HUES64 (cell line): ENCODE results near the gene NPM3. TPM values are rescaled to one million over a fixed set of nuclear protein-coding genes. Genes with fewer than 3 reads are reported as not detected.

ENCODE experiments used
- H3K27ac ChIP-seq: 2 replicates; pipeline ENCODE4 v1.7.0; 2013; ENCODE audit warnings: low read depth, low read length, inconsistent platforms
- H3K27me3 ChIP-seq: 2 replicates; pipeline ENCODE4 v1.6.1; 2013; ENCODE audit warnings: mild to moderate bottlenecking, low read length; ENCODE audit not compliant: insufficient read depth
- H3K36me3 ChIP-seq: 2 replicates; pipeline ENCODE4 v1.6.1; 2013; ENCODE audit warnings: mild to moderate bottlenecking, low read length; ENCODE audit not compliant: insufficient read depth
- H3K4me1 ChIP-seq: 2 replicates; pipeline ENCODE4 v1.6.1; 2013; ENCODE audit warnings: mild to moderate bottlenecking, low read length, moderate library complexity; ENCODE audit not compliant: insufficient read depth
- H3K4me3 ChIP-seq: 2 replicates; pipeline ENCODE4 v1.5.1; 2013; ENCODE audit warnings: mild to moderate bottlenecking, low read length, moderate library complexity
- H3K9ac ChIP-seq: 2 replicates; pipeline ENCODE4 v1.6.1; 2013; ENCODE audit warnings: mild to moderate bottlenecking, low read depth, low read length
- H3K9me3 ChIP-seq: 2 replicates; pipeline ENCODE4 v1.6.1; 2013; ENCODE audit warnings: low read depth, low read length; ENCODE audit not compliant: insufficient read depth
- WGBS: fragments of 150-250, 120-280 bp; methylation state at CpG from one replicate; pipeline ENCODE4 v1.1.7; 2013; ENCODE audit warnings: missing lambda C conversion rate; 5-methylcytosine and 5-hydroxymethylcytosine counted together
- polyA plus RNA-seq, 2 experiments: library from polyadenylated mRNA; stranded (reverse); fragments of 50-300 nt; gene quantifications; one replicate each; pipeline ENCODE4 v1.2.3, GENCODE V29; 2013

The NPM3 gene
- polyA plus RNA-seq (2013, experiment 1 of 2): 137 TPM
- 136 TPM for polyA plus RNA-seq (2013, experiment 2 of 2)

- Histone ChIP-seq H3K9me3 (no peaks in the 10 kb centered on the region; the same call in 1 of the 2 replicates), H3K9ac (peak within 1 kb of the TSS; percentile 91), H3K4me1 (peaks cover 23% of the 10 kb centered on the region), H3K36me3 (peaks cover 42% of the 10 kb centered on the region), H3K27ac (peak within 1 kb of the TSS; percentile 72), H3K4me3 (peak within 1 kb of the TSS; percentile 80), H3K27me3 (peaks cover 21% of the 10 kb centered on the region)
- WGBS: under 1% methylated on average over 54 of the region's 57 CpGs
Measured at GRCh38 chr10:101782811-101783735, at the start of gene NPM3. NPM3 (minus strand) TSS chr10:101783446; CDS start chr10:101783390, 56 bp downstream.

DNA sequence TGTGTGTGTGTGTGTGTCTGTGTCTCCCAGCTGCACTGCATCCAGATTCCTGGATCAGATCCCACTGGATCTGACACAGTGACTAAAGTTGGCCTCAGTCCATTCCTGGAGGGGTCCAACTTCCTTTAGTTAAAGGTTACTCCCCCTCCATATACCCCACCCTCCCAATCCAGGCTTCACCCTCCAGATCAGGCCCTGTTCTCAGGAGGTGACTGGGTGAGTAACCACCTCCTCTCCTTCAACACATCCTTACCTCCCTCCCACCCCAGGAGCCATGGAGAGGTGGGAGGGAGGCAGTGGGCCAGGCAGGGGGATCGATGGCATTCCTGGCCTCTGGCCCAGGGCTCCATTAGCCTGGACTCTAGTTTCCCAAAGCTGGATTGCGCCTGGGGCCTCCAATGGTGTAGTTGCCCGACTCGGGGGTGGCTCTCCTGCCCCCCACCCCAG is 49.1 kb upstream of the NPM3 start:
- H3K9ac ChIP-seq: no peak overlapping the region
- 87% methylated on average over 4 of the region's 4 CpGs for WGBS

DNA sequence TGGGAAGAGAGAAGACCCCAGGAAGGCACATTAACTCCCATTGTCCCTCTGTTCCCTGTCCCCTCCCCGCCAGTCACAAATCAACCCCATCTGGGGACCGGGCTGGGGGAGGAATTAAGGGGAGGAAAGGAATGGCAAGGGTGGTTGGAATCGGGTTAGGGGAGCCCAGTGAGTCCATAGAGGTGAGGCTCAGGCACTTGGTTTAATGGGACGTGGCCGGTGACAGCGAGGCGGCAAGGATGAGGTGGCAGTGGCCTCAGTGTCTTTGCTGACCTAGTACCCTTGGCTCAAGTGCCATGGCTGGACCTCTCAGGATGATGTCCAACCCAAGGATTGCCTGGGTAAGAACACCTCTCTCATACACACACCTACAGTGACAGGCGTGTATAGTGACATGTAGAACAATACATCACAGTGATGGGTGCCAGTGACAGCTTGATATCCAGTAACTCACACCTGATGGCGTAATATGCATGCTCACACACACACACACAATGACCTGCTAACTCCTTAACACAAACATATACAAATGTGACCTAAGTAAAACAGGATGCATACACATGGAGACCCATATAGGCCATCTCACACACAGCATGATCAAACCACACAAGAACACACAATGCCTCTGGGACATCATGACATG is 48.0 kb upstream of the NPM3 start:
- Histone ChIP-seq H3K36me3 (peaks cover 2% of the 10 kb centered on the region; the same call in 1 of the 2 replicates), H3K9me3 (no peaks in the 10 kb centered on the region), H3K27ac (peak overlapping the region; percentile 50), H3K9ac (peak overlapping the region; percentile 49; the same call in 1 of the 2 replicates), H3K4me1 (peaks cover 14% of the 10 kb centered on the region; the same call in 1 of the 2 replicates), H3K4me3 (peak overlapping the region; percentile 62), H3K27me3 (no peaks in the 10 kb centered on the region)
- WGBS: 77% methylated on average over 8 of the region's 9 CpGs

More for the DNA sequence above, 49.1 kb upstream of the NPM3 start:
- no peaks in the 10 kb centered on the region for H3K9me3 ChIP-seq
- H3K27me3 ChIP-seq: no peaks in the 10 kb centered on the region
- no peaks in the 10 kb centered on the region for H3K36me3 ChIP-seq
- no peak overlapping the region for H3K4me3 ChIP-seq
- no peak overlapping the region for H3K27ac ChIP-seq
- H3K4me1 ChIP-seq: peaks cover 14% of the 10 kb centered on the region; the same call in 1 of the 2 replicates

DNA sequence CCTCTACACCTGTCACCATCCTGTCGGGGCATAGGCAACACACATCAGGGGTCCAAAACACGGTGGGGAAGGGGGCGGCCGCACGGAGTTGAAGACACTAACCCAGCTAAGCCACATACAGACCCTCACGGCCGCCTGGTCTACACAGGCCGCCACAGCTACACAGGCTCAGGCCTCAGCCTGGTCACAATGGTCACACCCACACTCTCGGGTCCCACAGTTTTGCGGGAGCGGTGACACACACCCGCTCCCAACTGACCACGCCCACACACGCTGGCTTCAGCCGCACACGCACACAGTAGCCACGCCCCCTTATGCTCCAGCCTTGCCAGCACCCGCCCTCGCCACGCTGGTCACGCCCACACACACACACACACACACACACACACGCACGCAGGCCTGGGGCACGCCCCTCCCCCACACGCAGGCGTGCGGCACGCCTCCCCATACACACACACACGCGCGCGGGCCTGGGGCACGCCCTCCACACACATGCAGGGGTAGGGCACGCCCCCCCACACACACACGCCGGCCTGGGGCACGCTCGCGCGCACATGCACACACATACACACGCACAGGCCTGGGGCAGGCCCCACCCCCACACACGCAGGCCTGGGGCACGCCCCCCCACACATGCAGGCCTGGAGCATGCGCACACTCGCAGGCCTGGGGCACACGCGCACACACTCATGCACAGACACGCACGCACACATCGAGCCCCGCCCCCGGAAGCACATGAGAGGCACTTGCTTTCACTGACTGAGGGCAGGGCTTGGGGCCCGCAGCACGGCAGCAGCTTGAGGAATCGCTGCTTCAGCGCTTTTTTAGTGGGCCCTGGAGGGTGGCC is 47.3 kb upstream of the NPM3 start:
- peaks cover 2% of the 10 kb centered on the region; the same call in 1 of the 2 replicates for H3K36me3 ChIP-seq
- peak overlapping the region; percentile 49; the same call in 1 of the 2 replicates for H3K9ac ChIP-seq
- 2% methylated on average over 56 of the region's 56 CpGs for WGBS

DNA sequence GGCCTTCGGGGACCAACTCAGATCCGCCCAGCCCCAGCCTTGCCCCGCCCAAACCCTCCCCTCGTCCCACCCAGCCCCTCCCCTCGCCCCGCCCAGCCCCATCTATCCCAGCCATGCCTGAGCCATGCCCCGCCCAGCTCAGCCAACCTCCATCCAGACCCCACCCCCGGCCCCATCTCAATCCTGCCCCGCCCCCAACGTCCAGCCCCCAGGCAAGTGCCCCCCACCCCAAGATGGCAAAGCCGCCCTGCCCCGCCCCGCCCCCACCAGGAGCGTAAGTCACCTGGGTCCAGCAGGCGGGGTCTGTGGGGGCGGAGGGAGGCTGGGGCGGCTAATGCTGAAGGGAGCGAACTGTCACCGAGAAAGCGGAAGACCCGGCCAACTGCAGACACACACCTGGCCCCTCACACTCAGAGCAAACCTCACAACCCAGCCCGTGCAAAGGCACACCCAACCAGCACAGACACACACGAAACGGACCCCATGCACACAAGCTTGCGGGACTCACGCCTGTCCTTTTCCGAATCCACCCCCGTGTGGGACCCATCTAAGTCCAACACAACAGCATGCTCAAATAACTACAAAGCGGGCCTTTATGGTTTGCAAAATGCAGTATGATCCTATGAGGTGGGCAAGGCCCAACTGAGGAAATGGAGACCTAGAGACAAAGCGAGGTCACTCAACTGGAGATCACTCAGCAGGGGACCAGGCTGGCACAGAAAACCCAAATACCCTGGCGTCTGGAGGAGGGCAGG is 46.5 kb upstream of the NPM3 start:
- WGBS: 5% methylated on average over 22 of the region's 31 CpGs
- Histone ChIP-seq H3K4me1 (peaks cover 8% of the 10 kb centered on the region; the same call in 1 of the 2 replicates), H3K27ac (no peak overlapping the region; the same call in 1 of the 2 replicates), H3K9ac (no peak overlapping the region), H3K36me3 (peaks cover 2% of the 10 kb centered on the region; the same call in 1 of the 2 replicates), H3K4me3 (peak overlapping the region; percentile 62), H3K27me3 (no peaks in the 10 kb centered on the region), H3K9me3 (no peaks in the 10 kb centered on the region)

More for the DNA sequence above, 47.3 kb upstream of the NPM3 start:
- peak overlapping the region; percentile 50 for H3K27ac ChIP-seq
- peaks cover 10% of the 10 kb centered on the region; the same call in 1 of the 2 replicates for H3K4me1 ChIP-seq
- H3K9me3 ChIP-seq: no peaks in the 10 kb centered on the region
- H3K27me3 ChIP-seq: no peaks in the 10 kb centered on the region
- H3K4me3 ChIP-seq: peak overlapping the region; percentile 62

DNA sequence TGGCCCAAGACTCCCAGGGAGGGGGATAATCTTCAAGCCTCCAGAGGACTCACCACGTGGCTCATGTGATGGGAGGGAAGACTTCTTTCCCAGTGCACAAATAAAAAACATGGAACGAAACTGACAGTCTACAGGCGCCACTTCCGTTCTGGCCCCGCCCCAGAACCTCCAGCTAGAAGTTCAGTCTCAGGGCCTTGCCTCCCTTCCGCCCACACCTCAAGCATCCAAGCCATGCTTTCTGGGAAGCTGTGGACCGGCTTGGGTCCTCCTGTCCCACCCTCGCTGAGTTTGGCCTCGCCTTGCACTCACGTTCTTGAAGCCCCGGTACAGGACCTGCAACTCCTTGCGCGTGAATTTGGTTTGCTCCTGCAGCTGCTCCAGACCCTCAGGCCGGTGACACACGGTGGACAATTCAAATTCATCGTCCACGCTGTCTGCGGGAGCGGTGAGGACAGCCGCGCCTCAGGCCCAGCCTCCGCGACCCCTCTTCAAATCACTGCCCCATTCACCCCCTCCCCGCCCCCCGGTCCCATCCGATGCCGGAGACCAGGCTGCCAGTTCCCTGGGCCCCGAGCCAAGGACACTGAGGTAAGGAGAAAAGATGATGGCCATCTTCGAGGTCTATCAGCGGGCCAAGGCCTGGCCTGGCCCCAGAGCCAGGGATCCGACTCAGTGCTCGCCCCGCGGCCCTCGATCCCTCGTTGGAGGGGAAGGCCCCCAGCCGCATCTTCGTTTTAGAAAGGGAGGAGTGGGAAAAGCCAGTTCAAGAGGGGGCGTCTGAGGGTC is 45.7 kb upstream of the NPM3 start:
- Histone ChIP-seq H3K27me3 (no peaks in the 10 kb centered on the region), H3K9me3 (no peaks in the 10 kb centered on the region), H3K27ac (no peak overlapping the region), H3K4me1 (peaks cover 8% of the 10 kb centered on the region; the same call in 1 of the 2 replicates), H3K4me3 (peak overlapping the region; percentile 51), H3K36me3 (peaks cover 2% of the 10 kb centered on the region; the same call in 1 of the 2 replicates), H3K9ac (no peak overlapping the region)
- 59% methylated on average over 38 of the region's 39 CpGs for WGBS

DNA sequence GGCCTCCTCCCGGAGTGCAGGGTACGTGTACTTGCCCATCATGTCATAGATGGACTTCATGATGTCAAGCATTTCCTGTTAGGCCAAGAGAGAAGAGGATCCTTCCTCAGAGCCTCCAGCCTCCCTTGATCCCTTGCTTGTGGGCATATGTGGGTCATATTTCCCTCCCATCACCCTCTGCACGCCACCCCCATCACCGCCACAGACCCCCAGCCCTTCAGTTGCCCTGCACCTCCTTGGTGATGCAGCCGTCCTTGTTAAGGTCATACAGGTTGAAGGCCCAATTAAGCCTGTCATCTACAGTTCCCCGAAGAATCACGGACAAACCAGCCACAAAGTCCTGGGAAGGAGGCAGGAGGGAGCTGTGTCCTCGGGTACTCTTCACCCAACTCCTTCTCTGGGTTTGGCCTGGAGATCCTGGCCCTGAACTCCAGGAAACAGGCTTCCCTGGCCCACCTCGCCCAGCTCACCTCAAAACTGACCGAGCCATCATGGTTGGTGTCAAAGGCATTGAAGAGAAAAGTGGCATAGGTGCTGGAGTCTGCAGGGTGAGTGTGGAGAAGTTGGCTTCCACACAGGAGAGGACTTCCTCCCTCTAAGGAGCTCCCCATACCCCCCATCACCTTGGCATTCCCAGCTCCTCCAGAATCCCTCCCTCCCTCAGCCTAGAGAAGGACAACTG is 44.8 kb upstream of the NPM3 start:
- Histone ChIP-seq H3K4me1 (peaks cover 8% of the 10 kb centered on the region; the same call in 1 of the 2 replicates), H3K4me3 (no peak overlapping the region), H3K27ac (no peak overlapping the region), H3K36me3 (peaks cover 2% of the 10 kb centered on the region; the same call in 1 of the 2 replicates), H3K27me3 (no peaks in the 10 kb centered on the region), H3K9me3 (no peaks in the 10 kb centered on the region), H3K9ac (no peak overlapping the region)
- WGBS: 95% methylated on average over 10 of the region's 10 CpGs

DNA sequence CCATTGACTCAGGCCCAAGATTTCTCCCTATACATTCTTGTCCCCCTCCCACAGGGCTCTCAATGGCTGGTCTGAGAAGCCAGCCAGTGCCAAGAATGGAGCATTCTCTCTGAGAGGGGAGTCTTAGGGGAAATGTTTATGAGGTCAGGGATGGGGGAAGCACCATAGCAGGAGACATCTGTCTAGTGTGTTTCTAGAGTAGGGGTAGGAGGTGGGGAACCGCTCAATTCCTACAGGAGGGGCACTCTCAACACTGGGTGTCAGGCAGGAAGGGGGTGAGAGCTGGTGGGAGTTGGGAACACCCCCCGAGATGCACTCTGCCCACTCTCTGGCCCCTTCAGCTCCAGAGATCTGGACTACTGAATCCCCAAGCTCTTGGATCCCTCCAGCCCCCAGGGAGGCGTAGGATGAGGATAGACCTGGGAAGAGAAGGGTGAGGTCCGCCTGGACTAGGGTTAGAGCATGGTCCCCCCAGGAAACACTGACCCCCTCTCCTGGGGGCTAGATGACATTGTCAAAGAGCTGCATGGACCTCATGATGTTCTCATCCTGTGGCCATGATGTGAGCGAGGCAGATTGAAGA is 43.7 kb upstream of the NPM3 start:
- H3K27me3 ChIP-seq: no peaks in the 10 kb centered on the region
- no peak overlapping the region for H3K9ac ChIP-seq
- H3K4me3 ChIP-seq: no peak overlapping the region
- H3K27ac ChIP-seq: no peak overlapping the region
- peaks cover 8% of the 10 kb centered on the region; the same call in 1 of the 2 replicates for H3K4me1 ChIP-seq
- H3K9me3 ChIP-seq: no peaks in the 10 kb centered on the region
- peaks cover 2% of the 10 kb centered on the region; the same call in 1 of the 2 replicates for H3K36me3 ChIP-seq
- 93% methylated on average over 5 of the region's 5 CpGs for WGBS

DNA sequence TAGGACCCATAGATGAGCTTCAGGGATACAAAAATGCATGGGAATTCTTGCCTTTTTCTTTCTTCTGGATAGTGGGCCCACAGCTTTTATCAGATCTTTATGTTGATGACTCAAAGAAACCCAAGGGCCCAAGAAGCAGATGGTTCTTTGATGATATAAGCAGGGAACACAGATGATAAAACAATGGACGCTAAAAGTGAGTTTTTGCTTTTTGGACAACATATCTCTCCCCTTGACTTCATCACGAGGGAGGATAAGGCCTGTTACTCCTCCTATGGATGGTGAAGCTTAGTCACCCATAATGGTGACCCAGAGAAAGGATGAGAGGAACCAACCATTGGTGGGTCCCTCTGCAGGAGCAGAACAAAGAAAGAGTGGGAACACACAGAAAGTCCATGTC is 41.5 kb upstream of the NPM3 start:
- Histone ChIP-seq H3K4me3 (no peak overlapping the region), H3K9me3 (no peaks in the 10 kb centered on the region), H3K9ac (no peak overlapping the region), H3K36me3 (peaks cover 2% of the 10 kb centered on the region; the same call in 1 of the 2 replicates), H3K4me1 (peaks cover 3% of the 10 kb centered on the region; the same call in 1 of the 2 replicates), H3K27ac (no peak overlapping the region), H3K27me3 (no peaks in the 10 kb centered on the region)
- WGBS: 93% methylated on average over 2 of the region's 2 CpGs
